Activated T-cell treated with anti-CD3 and anti-CD28 coated beads, Interleukin-2, amount 50 U/mL, for 48 hours (primary cell): Measurements from ENCODE around the gene EGLN2.
"Not testable (repeated sequence)": the region's sequence is repeated elsewhere in the genome, so short reads cannot be mapped to it uniquely, and the experiment has no call there.

ENCODE experiments used
- DNase-seq, 2 experiments: peaks; one replicate each; pipeline ENCODE4 v3.0.0-alpha.2; 2020

Gene EGLN2

GRCh38 chr19:40819479-40820234 is 20.7 kb downstream of the EGLN2 start:
- DNase-seq: peak; percentile 76 to 77

- peak in 1 of 2 experiments; percentile 10 for DNase-seq
Measured at GRCh38 chr19:40822161-40822560, 23.2 kb downstream of the EGLN2 start.

GRCh38 chr19:40822704-40823553 is 23.9 kb downstream of the EGLN2 start:
- peak in 1 of 2 experiments; percentile 8 for DNase-seq

- peak in 1 of 2 experiments; percentile 15 for DNase-seq
Measured at GRCh38 chr19:40824916-40825315, 25.9 kb downstream of the EGLN2 start.

GRCh38 chr19:40825460-40826095 is 26.6 kb downstream of the EGLN2 start:
- DNase-seq: not testable (repeated sequence)

- peak in 1 of 2 experiments; percentile 19 for DNase-seq
Measured at GRCh38 chr19:40826312-40826698, 27.3 kb downstream of the EGLN2 start.

GRCh38 chr19:40826699-40827385 is 27.9 kb downstream of the EGLN2 start:
- not testable (repeated sequence) for DNase-seq

GRCh38 chr19:40827386-40828247 is 28.6 kb downstream of the EGLN2 start:
- DNase-seq: no peak

GRCh38 chr19:40829205-40829604 is 30.2 kb downstream of the EGLN2 start:
- DNase-seq: no peak

GRCh38 chr19:40830741-40831140 is 31.8 kb downstream of the EGLN2 start:
- DNase-seq: not testable (repeated sequence)

GRCh38 chr19:40831502-40832430 is 32.8 kb downstream of the EGLN2 start:
- DNase-seq: no peak

GRCh38 chr19:40832431-40832790 is 33.4 kb downstream of the EGLN2 start:
- not testable (repeated sequence) for DNase-seq

- not testable (repeated sequence) for DNase-seq
Measured at GRCh38 chr19:40833728-40834533, 34.9 kb downstream of the EGLN2 start.

GRCh38 chr19:40836754-40837429 is 37.9 kb downstream of the EGLN2 start:
- DNase-seq: peak in 1 of 2 experiments; percentile 7

GRCh38 chr19:40838477-40838876 is 39.5 kb downstream of the EGLN2 start:
- not testable (repeated sequence) for DNase-seq

- not testable (repeated sequence) for DNase-seq
Measured at GRCh38 chr19:40842012-40842411, 43.0 kb downstream of the EGLN2 start.

- not testable (repeated sequence) for DNase-seq
Measured at GRCh38 chr19:40842997-40843652, 44.1 kb downstream of the EGLN2 start.

GRCh38 chr19:40843653-40844052 is 44.7 kb downstream of the EGLN2 start:
- peak; percentile 82 to 85 for DNase-seq
